SK-N-SH (cell line): ENCODE data around the gene IKZF5. TPM values are rescaled to one million over a fixed set of nuclear protein-coding genes. Genes with fewer than 3 reads are reported as not detected.

Source experiments
- CTCF ChIA-PET: fragments of 300-600, 350-600 bp; formaldehyde crosslinking; extraction: SDS; loops from one replicate; lab custom pipeline; 2021; lab: Yijun Ruan, JAX
- POLR2A ChIA-PET: fragments of 350-600 bp; sonication (Branson Sonifier 250); formaldehyde crosslinking; extraction: SDS; loops from one replicate; lab custom pipeline; 2020; ENCODE audit warnings: antibody characterized with exemption, inconsistent platforms; lab: Yijun Ruan, JAX
- DNase-seq: peaks from one replicate; pipeline ENCODE4 v3.0.0; 2012
- H2AFZ ChIP-seq: fragments of 200-600 bp; sonication (generic); 2 replicates; pipeline ENCODE4 v1.8.1; 2016; ENCODE audit warnings: antibody characterized with exemption, mild to moderate bottlenecking, low read depth
- H3F3A ChIP-seq: fragments of 200-600 bp; sonication (generic); replicated peaks from 2 replicates; pipeline ENCODE3; 2016; ENCODE audit warnings: antibody characterized with exemption, mild to moderate bottlenecking; ENCODE audit not compliant: insufficient read depth
- H3K27ac ChIP-seq, 2 experiments: fragments of 200-500 bp in 1 of 2; fragments of 200-600 bp in 1 of 2; sonication (Bioruptor generic) in 1 of 2; sonication (generic), shearing (Covaris generic) in 1 of 2; 2 replicates each; pipeline versions ENCODE4 v1.5.1 to v1.6.1; 2014 to 2016; ENCODE audit warnings: low read depth in 2 of 2, inconsistent platforms in 1 of 2, low read length in 1 of 2, mild to moderate bottlenecking in 1 of 2, mixed read lengths in 1 of 2
- H3K27me3 ChIP-seq: fragments of 200-600 bp; sonication (generic), shearing (Covaris generic); 2 replicates; pipeline ENCODE4 v1.6.1; 2016; ENCODE audit warnings: mixed run types; ENCODE audit not compliant: insufficient read depth
- H3K36me3 ChIP-seq, 2 experiments: fragments of 200-500 bp in 1 of 2; fragments of 200-600 bp in 1 of 2; sonication (Bioruptor generic) in 1 of 2; sonication (generic) in 1 of 2; replicated peaks in 1 of 2; 2 replicates each; pipeline versions ENCODE3 to v1.5.1; 2014 to 2016; ENCODE audit warnings: low read length in 1 of 2, mild to moderate bottlenecking in 1 of 2; ENCODE audit not compliant: insufficient read depth in 2 of 2, control insufficient read depth in 1 of 2
- H3K4me1 ChIP-seq, 2 experiments: fragments of 200-500 bp in 1 of 2; fragments of 200-600 bp in 1 of 2; sonication (Bioruptor generic) in 1 of 2; sonication (generic), shearing (Covaris generic) in 1 of 2; 2 replicates each; pipeline versions ENCODE4 v1.5.1 to v1.6.1; 2014 to 2016; ENCODE audit warnings: low read depth in 1 of 2, low read length in 1 of 2, mixed run types in 1 of 2; ENCODE audit not compliant: insufficient read depth in 2 of 2, control insufficient read depth in 1 of 2
- H3K4me2 ChIP-seq: fragments of 200-600 bp; sonication (generic), shearing (Covaris generic); 2 replicates; pipeline ENCODE4 v1.6.1; 2017; ENCODE audit warnings: mixed run types
- H3K4me3 ChIP-seq, 2 experiments: fragments of 200-500 bp in 1 of 2; fragments of 200-600 bp in 1 of 2; sonication (Bioruptor generic) in 1 of 2; sonication (generic), shearing (Covaris generic) in 1 of 2; 2 replicates each; pipeline versions ENCODE4 v1.5.1 to v1.8.1; 2014 to 2016; ENCODE audit warnings: low read depth in 2 of 2, inconsistent platforms in 1 of 2, low read length in 1 of 2, mild to moderate bottlenecking in 1 of 2, mixed read lengths in 1 of 2, moderate library complexity in 1 of 2
- H3K79me2 ChIP-seq: fragments of 200-600 bp; sonication (generic); 2 replicates; pipeline ENCODE4 v1.8.1; 2017; ENCODE audit warnings: mild to moderate bottlenecking; ENCODE audit not compliant: insufficient read depth
- H3K9ac ChIP-seq: fragments of 200-600 bp; sonication (generic); 2 replicates; pipeline ENCODE4 v1.6.1; 2017; ENCODE audit warnings: mixed run types
- H3K9me2 ChIP-seq: fragments of 200-600 bp; sonication (generic); 2 replicates; pipeline ENCODE4 v1.6.1; 2017; ENCODE audit warnings: mixed run types
- H3K9me3 ChIP-seq: fragments of 200-600 bp; sonication (generic); 2 replicates; pipeline ENCODE4 v1.6.1; 2017; ENCODE audit warnings: mixed run types, mild to moderate bottlenecking, moderate library complexity
- H4K20me1 ChIP-seq: fragments of 200-600 bp; sonication (generic); 2 replicates; pipeline ENCODE4 v1.6.1; 2017; ENCODE audit warnings: mild to moderate bottlenecking, mixed run types; ENCODE audit not compliant: insufficient read depth
- CTCF ChIP-seq: fragments of 200-600 bp; sonication (generic); IDR thresholded peaks from 2 replicates; pipeline ENCODE4 v1.6.1; 2017; ENCODE audit warnings: antibody characterized with exemption, mild to moderate bottlenecking, moderate library complexity
- ELF1 ChIP-seq: IDR thresholded peaks from 2 replicates; pipeline ENCODE4 v1.4.0; 2012
- FOSL2 ChIP-seq: IDR thresholded peaks from 2 replicates; pipeline ENCODE4 v1.4.0; 2012; ENCODE audit warnings: low read depth, mild to moderate bottlenecking, moderate library complexity, borderline replicate concordance
- JUND ChIP-seq: IDR thresholded peaks from 2 replicates; pipeline ENCODE4 v1.4.0; 2012
- TAF1 ChIP-seq: IDR thresholded peaks from 2 replicates; pipeline ENCODE4 v1.6.1; 2012; ENCODE audit warnings: low read depth, mild to moderate bottlenecking, low read length, moderate library complexity, borderline replicate concordance
- TCF12 ChIP-seq: IDR thresholded peaks from 2 replicates; pipeline ENCODE4 v1.4.0; 2012
- USF2 ChIP-seq: fragments of 150-350 bp; IDR thresholded peaks from 2 replicates; pipeline ENCODE4 v1.6.1; 2017; ENCODE audit warnings: antibody characterized with exemption, low read length, low read depth, borderline replicate concordance
- WGBS: methylation state at CpG from one replicate; pipeline ENCODE4 v1.1.6; 2017; ENCODE audit warnings: low lambda C conversion rate; 5-methylcytosine and 5-hydroxymethylcytosine counted together
- polyA plus RNA-seq, 3 experiments: library from polyadenylated mRNA; depleted of rRNA; stranded (reverse); fragments of >200 nt; gene quantifications; 2 replicates each; pipeline ENCODE4 v1.2.3, GENCODE V29; 2012

Gene IKZF5
- polyA plus RNA-seq, 1 of the 3 experiments (the other 2 are of a cell fraction) = 2.9 TPM

GRCh38 chr10:123026302-123026701, 17.7 kb upstream of the IKZF5 start:
- Histone ChIP-seq H3K27ac (no peak overlapping the region), H3F3A (no peaks in the 10 kb centered on the region), H3K79me2 (no peaks in the 10 kb centered on the region), H4K20me1 (no peaks in the 10 kb centered on the region), H3K4me1 (no peaks in the 10 kb centered on the region; a peak in 1 of 4 replicates), H2AFZ (no peak overlapping the region), H3K4me2 (no peak overlapping the region), H3K4me3 (no peak overlapping the region), H3K9me2 (no peaks in the 10 kb centered on the region), H3K9me3 (no peaks in the 10 kb centered on the region), H3K9ac (no peak overlapping the region), H3K27me3 (no peaks in the 10 kb centered on the region), H3K36me3 (no peaks in the 10 kb centered on the region)
- ChIA-PET CTCF (interaction anchor here (1.5 kb wide), 1 partner anchor 17 kb away, joined by 3 read pairs; no protein-coding TSS in a partner anchor), POLR2A (no interaction called here)
- TF ChIP-seq JUND (no peak), TAF1 (no peak), ELF1 (no peak), TCF12 (no peak)
- 82% methylated on average over 1 of the region's 1 CpG for WGBS
- no peak for DNase-seq

- POLR2A ChIA-PET = no interaction called here
- 95% methylated on average over 2 of the region's 2 CpGs for WGBS
- CTCF ChIA-PET = interaction anchor here (1.3 kb wide), 1 partner anchor 18 kb away, joined by 3 read pairs; no protein-coding TSS in a partner anchor
Measured at GRCh38 chr10:123024540-123024939, 15.9 kb upstream of the IKZF5 start.

More at GRCh38 chr10:123024540-123024939, 15.9 kb upstream of the IKZF5 start:
- H3K9ac ChIP-seq = no peak overlapping the region
- H2AFZ ChIP-seq = no peak overlapping the region
- no peaks in the 10 kb centered on the region for H3K9me2 ChIP-seq
- no peak overlapping the region for H3K27ac ChIP-seq
- no peaks in the 10 kb centered on the region for H4K20me1 ChIP-seq
- no peaks in the 10 kb centered on the region for H3K9me3 ChIP-seq
- H3F3A ChIP-seq = no peaks in the 10 kb centered on the region
- no peaks in the 10 kb centered on the region for H3K36me3 ChIP-seq
- H3K4me3 ChIP-seq = no peak overlapping the region
- H3K27me3 ChIP-seq = no peaks in the 10 kb centered on the region
- no peaks in the 10 kb centered on the region for H3K79me2 ChIP-seq
- H3K4me2 ChIP-seq = no peak overlapping the region
- TF ChIP-seq USF2 = no peak
- TF ChIP-seq ELF1 = no peak
- no peak for TF ChIP-seq CTCF
- TF ChIP-seq FOSL2 = no peak
- no peaks in the 10 kb centered on the region; a peak in 1 of 4 replicates for H3K4me1 ChIP-seq
- no peak for DNase-seq
